GM21381 (cell line): ENCODE data around the gene OLIG3.

Source experiments
- ATAC-seq: cut with Tn5 transposase; IDR thresholded peaks from one replicate; pipeline ENCODE4 v1.9.1; 2021; ENCODE audit warnings: mild to moderate bottlenecking, moderate library complexity; ENCODE audit not compliant: unreplicated experiment

Gene OLIG3

GRCh38 chr6:137471986-137472385 is 22.2 kb downstream of the OLIG3 start:
- ATAC-seq: no peak

GRCh38 chr6:137471497-137471896 is 22.7 kb downstream of the OLIG3 start:
- no peak for ATAC-seq

GRCh38 chr6:137467211-137467610 is 27.0 kb downstream of the OLIG3 start:
- ATAC-seq: no peak

- ATAC-seq: no peak
Measured at GRCh38 chr6:137465378-137466009, 28.7 kb downstream of the OLIG3 start.

GRCh38 chr6:137452333-137452894 is 41.8 kb downstream of the OLIG3 start:
- no peak for ATAC-seq

GRCh38 chr6:137443901-137444300 is 50.3 kb downstream of the OLIG3 start:
- no peak for ATAC-seq
